Lung (tissue), 13 donors: ENCODE results near the gene LPAR5. TPM values are rescaled to one million over a fixed set of nuclear protein-coding genes. Genes with fewer than 3 reads are reported as not detected.

Experiments used
- ATAC-seq: fragments of 200-7000 bp; cut with Tn5 transposase; one replicate; pipeline ENCODE4 v1.9.1; 2020; ENCODE audit warnings: moderate number of reproducible peaks; ENCODE audit not compliant: insufficient read depth, low FRiP score
- DNase-seq, 3 donors: peaks; one replicate each; pipeline ENCODE4 v3.0.0-alpha.2; 2013 to 2017
- H3K27ac ChIP-seq, 2 donors: one replicate each; pipeline ENCODE4 v1.5.1; 2013; ENCODE audit warnings: mild to moderate bottlenecking in 2 of 2, moderate library complexity in 2 of 2, control low read depth in 1 of 2, inconsistent platforms in 1 of 2, low read depth in 1 of 2, low read length in 1 of 2
- H3K27me3 ChIP-seq, 3 donors: one replicate each; pipeline ENCODE4 v1.5.1; 2013; ENCODE audit warnings: low read length in 2 of 3; ENCODE audit not compliant: control insufficient read depth in 3 of 3, insufficient read depth in 3 of 3
- H3K36me3 ChIP-seq, 4 donors: one replicate each; pipeline ENCODE4 v1.5.1; 2013; ENCODE audit warnings: low read length in 4 of 4, mild to moderate bottlenecking in 1 of 4, moderate library complexity in 1 of 4; ENCODE audit not compliant: control insufficient read depth in 4 of 4, insufficient read depth in 4 of 4
- H3K4me1 ChIP-seq, 5 donors: one replicate each; pipeline ENCODE4 v1.5.1; 2013; ENCODE audit warnings: low read length in 5 of 5, mild to moderate bottlenecking in 2 of 5, moderate library complexity in 1 of 5; ENCODE audit not compliant: control insufficient read depth in 5 of 5, insufficient read depth in 5 of 5
- H3K4me3 ChIP-seq: one replicate; pipeline ENCODE4 v1.5.1; 2013; ENCODE audit warnings: mild to moderate bottlenecking, control low read depth, moderate library complexity
- H3K9ac ChIP-seq, 2 donors: one replicate each; pipeline ENCODE4 v1.5.1; 2013; ENCODE audit warnings: low read length in 2 of 2, control low read depth in 1 of 2; ENCODE audit not compliant: insufficient read depth in 1 of 2
- H3K9me3 ChIP-seq, 4 donors: one replicate each; pipeline ENCODE4 v1.5.1; 2013; ENCODE audit warnings: low read length in 3 of 4, mild to moderate bottlenecking in 1 of 4, moderate library complexity in 1 of 4; ENCODE audit not compliant: control insufficient read depth in 4 of 4, insufficient read depth in 3 of 4
- CTCF ChIP-seq: IDR thresholded peaks from 2 replicates; pipeline ENCODE4 v1.5.1; 2012; ENCODE audit warnings: mild to moderate bottlenecking; ENCODE audit errors: control extremely low read depth, extremely low read depth
- WGBS, 2 donors: extraction: QIAGEN DNeasy Blood & Tissue Kit; methylation state at CpG; one replicate each; pipeline ENCODE4 v1.1.7; 2013; 5-methylcytosine and 5-hydroxymethylcytosine counted together
- polyA plus RNA-seq, 2 donors: library from polyadenylated mRNA; stranded (reverse); fragments of 200-250 nt; gene quantifications; one replicate each; pipeline ENCODE4 v1.2.1, GENCODE V29; 2013
- small RNA-seq: library from RNA; depleted of rRNA; stranded (forward); fragments of <200 nt; gene quantifications from one replicate; pipeline ENCODE3, GENCODE V24; 2014; ENCODE audit warnings: low replicate concordance
- total RNA-seq, 2 donors: library from RNA; depleted of rRNA in 1 of 2; stranded (reverse); fragments of >200 nt in 1 of 2; gene quantifications; one replicate each; pipeline ENCODE4 v1.2.1, GENCODE V29; 2014 to 2021
- donor health status: control.
- donor health status: control.
- donor health status: Bipolar disorder and iron deficiency.
- donor health status: healthy.
- donor health status: DM: yes; HTN: yes; CAD: no.

Gene LPAR5
- total and polyA plus RNA-seq, 4 donors = 0.51 to 2.8 (median 1.5) TPM

GRCh38 chr12:6569786-6570185 lies 66.0 kb downstream of the LPAR5 start:
- H3K27ac ChIP-seq = no peak overlapping the region
- ATAC-seq = no peak

GRCh38 chr12:6569312-6569711 lies 66.4 kb downstream of the LPAR5 start:
- no peaks in the 10 kb centered on the region for H3K27me3 ChIP-seq
- 90 to 91% methylated on average over 12 of the region's 12 CpGs for WGBS, 2 donors
- no peak overlapping the region for H3K4me3 ChIP-seq
- no peak for DNase-seq
- no peak for ATAC-seq
- H3K4me1 ChIP-seq = peaks cover 0 to 10% (median 6%) of the 10 kb centered on the region in 5 donors
- H3K36me3 ChIP-seq = peaks cover 10 to 33% (median 30%) of the 10 kb centered on the region in 4 donors
- H3K9me3 ChIP-seq = no peaks in the 10 kb centered on the region
- no peak overlapping the region for H3K9ac ChIP-seq
- H3K27ac ChIP-seq = no peak overlapping the region
- TF ChIP-seq CTCF = no peak

More at GRCh38 chr12:6569786-6570185, 66.0 kb downstream of the LPAR5 start:
- H3K27me3 ChIP-seq = no peaks in the 10 kb centered on the region
- H3K9ac ChIP-seq = no peak overlapping the region
- H3K36me3 ChIP-seq = peaks cover 12 to 35% (median 31%) of the 10 kb centered on the region in 4 donors
- no peak for TF ChIP-seq CTCF
- no peaks in the 10 kb centered on the region for H3K9me3 ChIP-seq
- peaks cover 0 to 10% (median 6%) of the 10 kb centered on the region in 5 donors for H3K4me1 ChIP-seq
- 85 to 89% methylated on average over 7 of the region's 7 CpGs for WGBS, 2 donors
- H3K4me3 ChIP-seq = no peak overlapping the region
- DNase-seq = no peak

Small RNAs within 50 kb of the gene (small RNA-seq; reads per million reads assigned to genes)
- gene SCARNA11 = 157 reads per million, percentile 98 among the genes with 10 or more reads in this experiment

Other genes with a start within 250 kb of the LPAR5 start
- gene CD27, start 191.0 kb downstream of the LPAR5 start, total RNA-seq = 1 to 10 TPM; 1.9 to 2.0 TPM
- 1 to 10 TPM; 1.5 to 3.1 TPM for gene CD27, start 191.0 kb downstream of the LPAR5 start, polyA plus RNA-seq
- 10 to 100 TPM; 27.4 to 28.2 TPM for gene TAPBPL, start 183.9 kb downstream of the LPAR5 start, total RNA-seq
- gene TAPBPL, start 183.9 kb downstream of the LPAR5 start, polyA plus RNA-seq = 10 to 100 TPM; 11.2 to 26.8 TPM
- 10 to 100 TPM in 1 of 2 donors, 1 to 10 TPM in 1; 7.5 to 14.1 TPM for gene VAMP1, start 165.3 kb downstream of the LPAR5 start, total RNA-seq
- 1 to 10 TPM; 4.7 to 5.1 TPM for gene VAMP1, start 165.3 kb downstream of the LPAR5 start, polyA plus RNA-seq
- gene MRPL51, start 142.7 kb downstream of the LPAR5 start, total RNA-seq = 100 to 1,000 TPM in 1 of 2 donors, 10 to 100 TPM in 1; 34.5 to 123 TPM
- 100 to 1,000 TPM in 1 of 2 donors, 10 to 100 TPM in 1; 80.4 to 103 TPM for gene MRPL51, start 142.7 kb downstream of the LPAR5 start, polyA plus RNA-seq
- 10 to 100 TPM; 19.8 to 30.7 TPM for gene NCAPD2, start 141.9 kb downstream of the LPAR5 start, total RNA-seq
- gene NCAPD2, start 141.9 kb downstream of the LPAR5 start, polyA plus RNA-seq = 10 to 100 TPM in 1 of 2 donors, 1 to 10 TPM in 1; 5.8 to 11.8 TPM
- gene GAPDH, start 101.4 kb downstream of the LPAR5 start, total RNA-seq = 1,000 to 10,000 TPM in 1 of 2 donors, 100 to 1,000 TPM in 1; 843 to 1,983 TPM
- gene GAPDH, start 101.4 kb downstream of the LPAR5 start, polyA plus RNA-seq = 1,000 to 10,000 TPM; 1,405 to 3,540 TPM
- 10 to 100 TPM; 10.0 to 25.1 TPM for gene IFFO1, start 79.9 kb downstream of the LPAR5 start, total RNA-seq
- gene IFFO1, start 79.9 kb downstream of the LPAR5 start, polyA plus RNA-seq = 10 to 100 TPM; 24.4 to 26.7 TPM
- 10 to 100 TPM in 1 of 2 donors, 1 to 10 TPM in 1; 7.9 to 36.0 TPM for gene NOP2, start 67.7 kb downstream of the LPAR5 start, total RNA-seq
- gene NOP2, start 67.7 kb downstream of the LPAR5 start, polyA plus RNA-seq = 10 to 100 TPM; 30.7 to 37.6 TPM
- 100 to 1,000 TPM; 198 TPM for gene CHD4, start 28.6 kb downstream of the LPAR5 start, total RNA-seq
- gene CHD4, start 28.6 kb downstream of the LPAR5 start, polyA plus RNA-seq = 100 to 1,000 TPM in 1 of 2 donors, 10 to 100 TPM in 1; 82.0 to 182 TPM
- 1 to 10 TPM; 1.6 to 6.1 TPM for gene ACRBP, start 11.5 kb upstream of the LPAR5 start, total RNA-seq
- gene ACRBP, start 11.5 kb upstream of the LPAR5 start, polyA plus RNA-seq = 1 to 10 TPM in 1 of 2 donors, under 1 TPM in 1; 0.93 to 8.7 TPM
- 10 to 100 TPM; 22.4 to 74.3 TPM for gene ING4, start 27.2 kb upstream of the LPAR5 start, total RNA-seq
- gene ING4, start 27.2 kb upstream of the LPAR5 start, polyA plus RNA-seq = 10 to 100 TPM; 20.3 to 31.7 TPM
- 10 to 100 TPM; 29.2 to 50.8 TPM for gene ZNF384, start 53.4 kb upstream of the LPAR5 start, total RNA-seq
- gene ZNF384, start 53.4 kb upstream of the LPAR5 start, polyA plus RNA-seq = 10 to 100 TPM; 29.0 to 34.4 TPM
- 1 to 10 TPM in 1 of 2 donors, under 1 TPM in 1; 0.25 to 1.4 TPM for gene PIANP, start 64.9 kb upstream of the LPAR5 start, total RNA-seq
- gene PIANP, start 64.9 kb upstream of the LPAR5 start, polyA plus RNA-seq = under 1 TPM; 0.23 to 0.37 TPM
- gene COPS7A, start 88.1 kb upstream of the LPAR5 start, total RNA-seq = 10 to 100 TPM; 40.1 to 74.7 TPM
- gene COPS7A, start 88.1 kb upstream of the LPAR5 start, polyA plus RNA-seq = 10 to 100 TPM; 53.4 to 69.0 TPM
- gene MLF2, start 117.2 kb upstream of the LPAR5 start, total RNA-seq = 100 to 1,000 TPM in 1 of 2 donors, 10 to 100 TPM in 1; 95.9 to 160 TPM
- 100 to 1,000 TPM; 169 to 171 TPM for gene MLF2, start 117.2 kb upstream of the LPAR5 start, polyA plus RNA-seq
- gene PTMS, start 130.4 kb upstream of the LPAR5 start, total RNA-seq = 100 to 1,000 TPM in 1 of 2 donors, 10 to 100 TPM in 1; 65.6 to 301 TPM
- 100 to 1,000 TPM; 196 to 801 TPM for gene PTMS, start 130.4 kb upstream of the LPAR5 start, polyA plus RNA-seq
- gene LAG3, start 136.6 kb upstream of the LPAR5 start, total RNA-seq = 1 to 10 TPM in 1 of 2 donors, under 1 TPM in 1; 0.82 to 1.7 TPM
- 1 to 10 TPM; 1.2 to 1.7 TPM for gene LAG3, start 136.6 kb upstream of the LPAR5 start, polyA plus RNA-seq
- gene CD4, start 153.6 kb upstream of the LPAR5 start, total RNA-seq = 10 to 100 TPM; 60.6 to 83.7 TPM
- gene CD4, start 153.6 kb upstream of the LPAR5 start, polyA plus RNA-seq = 10 to 100 TPM; 20.6 to 45.5 TPM
- gene GPR162, start 185.9 kb upstream of the LPAR5 start, total RNA-seq = 10 to 100 TPM; 23.4 to 36.0 TPM
- gene GPR162, start 185.9 kb upstream of the LPAR5 start, polyA plus RNA-seq = 10 to 100 TPM; 22.8 to 24.6 TPM
- 10 to 100 TPM; 16.1 to 23.3 TPM for gene P3H3, start 192.4 kb upstream of the LPAR5 start, total RNA-seq
- gene P3H3, start 192.4 kb upstream of the LPAR5 start, polyA plus RNA-seq = 10 to 100 TPM in 1 of 2 donors, 1 to 10 TPM in 1; 9.3 to 12.2 TPM
- gene GNB3, start 205.0 kb upstream of the LPAR5 start, total RNA-seq = 1 to 10 TPM; 1.3 to 3.3 TPM
- 1 to 10 TPM; 1.2 to 2.0 TPM for gene GNB3, start 205.0 kb upstream of the LPAR5 start, polyA plus RNA-seq
- 1 to 10 TPM; 1.3 to 3.5 TPM for gene CDCA3, start 215.3 kb upstream of the LPAR5 start, total RNA-seq
- gene CDCA3, start 215.3 kb upstream of the LPAR5 start, polyA plus RNA-seq = 1 to 10 TPM; 2.2 to 4.1 TPM
- 10 to 100 TPM; 35.3 to 92.1 TPM for gene USP5, start 216.2 kb upstream of the LPAR5 start, total RNA-seq
- 10 to 100 TPM; 24.8 to 38.1 TPM for gene USP5, start 216.2 kb upstream of the LPAR5 start, polyA plus RNA-seq
- gene TPI1, start 231.6 kb upstream of the LPAR5 start, total RNA-seq = 100 to 1,000 TPM; 256 to 507 TPM
- 1,000 to 10,000 TPM in 1 of 2 donors, 100 to 1,000 TPM in 1; 362 to 1,097 TPM for gene TPI1, start 231.6 kb upstream of the LPAR5 start, polyA plus RNA-seq
- 10 to 100 TPM; 25.3 to 37.5 TPM for gene SPSB2, start 237.3 kb upstream of the LPAR5 start, total RNA-seq
- 10 to 100 TPM; 21.0 to 39.8 TPM for gene SPSB2, start 237.3 kb upstream of the LPAR5 start, polyA plus RNA-seq